ENCODE results near the gene COL18A1.

GRCh38 chr21:45516071-45516670, 111.2 kb downstream of the COL18A1 start:
- TF ChIP-seq CHD2 (IDR thresholded peaks at IDR 0.05; ENCODE audit: low read length, partially characterized antibody) (no peak), MAX (IDR thresholded peaks at IDR 0.05; ENCODE audit: low read depth) (no peak), TEAD4 (IDR thresholded peaks at IDR 0.05; ENCODE audit: borderline replicate concordance, insufficient read depth) (no peak), REST (IDR thresholded peaks at IDR 0.05; ENCODE audit: low read depth, low read length) (no peak), CTCF (IDR thresholded peaks at IDR 0.05) (no peak), GABPA (IDR thresholded peaks at IDR 0.05; ENCODE audit: low read depth) (no peak)
